Panc1 (cell line): ENCODE data around the gene PAK1. TPM values are rescaled to one million over a fixed set of nuclear protein-coding genes. Genes with fewer than 3 reads are reported as not detected.

Source experiments
- ATAC-seq: fragments of 200-7000 bp; cut with Tn5 transposase; 2 replicates; pipeline ENCODE4 v1.9.1; 2020; ENCODE audit warnings: mild to moderate bottlenecking, moderate library complexity
- BruUV-seq: library from RNA; stranded (reverse); fragments of 400-500 nt; replicated peaks from 2 replicates; lab custom pipeline; 2021; lab: Mats Ljungman, UMichigan
- CTCF ChIA-PET: fragments of 300-600 bp; sonication (Branson Sonifier 250); formaldehyde crosslinking; loops from one replicate; lab custom pipeline; 2022; ENCODE audit warnings: antibody characterized with exemption; lab: Charles Lee
- POLR2A ChIA-PET: fragments of 300-600 bp; sonication (Branson Sonifier 250); formaldehyde crosslinking; loops from one replicate; lab custom pipeline; 2022; ENCODE audit warnings: antibody characterized with exemption; lab: Charles Lee
- DNase-seq: peaks from one replicate; pipeline ENCODE4 v3.0.0-alpha.2; 2010; ENCODE audit warnings: low read depth, low spot score
- H3K27ac ChIP-seq: 2 replicates; pipeline ENCODE4 v1.5.1; 2011; ENCODE audit warnings: mild to moderate bottlenecking, low read length, inconsistent platforms
- H3K27me3 ChIP-seq: fragments of 200-500 bp; sonication (Bioruptor generic); 2 replicates; pipeline ENCODE4 v1.6.0; 2014; ENCODE audit warnings: low read length, inconsistent platforms; ENCODE audit not compliant: control insufficient read depth, insufficient read depth
- H3K36me3 ChIP-seq: fragments of 200-500 bp; sonication (Bioruptor generic); 2 replicates; pipeline ENCODE4 v1.5.1; 2014; ENCODE audit warnings: inconsistent platforms, mild to moderate bottlenecking, low read length, moderate library complexity; ENCODE audit not compliant: control insufficient read depth, insufficient read depth
- H3K4me1 ChIP-seq: 2 replicates; pipeline ENCODE4 v1.5.1; 2011; ENCODE audit warnings: inconsistent platforms, mild to moderate bottlenecking, low read length, moderate library complexity; ENCODE audit not compliant: control insufficient read depth, insufficient read depth
- H3K4me3 ChIP-seq, 2 experiments: 2 replicates each; pipeline ENCODE4 v1.5.1; 2011 to 2012; ENCODE audit warnings: low read depth in 2 of 2, low read length in 2 of 2, mild to moderate bottlenecking in 2 of 2, inconsistent platforms in 1 of 2, moderate library complexity in 1 of 2
- H3K9me3 ChIP-seq: fragments of 200-500 bp; sonication (Bioruptor generic); 2 replicates; pipeline ENCODE4 v1.5.1; 2014; ENCODE audit warnings: low read depth, mild to moderate bottlenecking, inconsistent platforms, low read length, moderate library complexity; ENCODE audit not compliant: control insufficient read depth, insufficient read depth
- CTCF ChIP-seq: fragments of 450-650 bp; IDR thresholded peaks from 2 replicates; pipeline ENCODE4 v1.5.1; 2017; ENCODE audit warnings: mild to moderate bottlenecking
- POLR2AphosphoS5 ChIP-seq: IDR thresholded peaks from 2 replicates; pipeline ENCODE4 v1.6.1; 2012; ENCODE audit warnings: mild to moderate bottlenecking, low read depth, low read length, moderate library complexity
- REST ChIP-seq, 2 experiments: IDR thresholded peaks; 2 replicates each; pipeline ENCODE4 v1.6.1; 2011 to 2012; ENCODE audit warnings: low read depth in 2 of 2, control low read depth in 1 of 2, low read length in 1 of 2, mild to moderate bottlenecking in 1 of 2, moderate library complexity in 1 of 2; ENCODE audit not compliant: insufficient read depth in 1 of 2
- SIN3A ChIP-seq: IDR thresholded peaks from 2 replicates; pipeline ENCODE4 v1.6.1; 2012; ENCODE audit warnings: low read depth, mild to moderate bottlenecking, low read length, moderate library complexity, borderline replicate concordance; ENCODE audit not compliant: insufficient read depth
- TCF7L2 ChIP-seq: IDR thresholded peaks from 2 replicates; pipeline ENCODE4 v1.6.1; 2011; ENCODE audit warnings: mild to moderate bottlenecking, low read depth, low read length, inconsistent platforms
- in situ Hi-C: cut with HindIII; loops from 2 replicates; pipeline ENCODE4 v1.10.0; 2016; ENCODE audit warnings: low sequenced_read_pairs, low pct_unique_long_range_greater_than_20kb
- intact Hi-C: fragments of 100-400 bp; cut with micrococcal nuclease; formaldehyde crosslinking; loops from one replicate; pipeline ENCODE4 v1.10.0; 2022; ENCODE audit not compliant: unreplicated experiment
- total RNA-seq: library from RNA; stranded (reverse); gene quantifications from one replicate; pipeline ENCODE4 v1.2.1, GENCODE V29; 2021; ENCODE audit not compliant: unreplicated experiment

PAK1 gene
- total RNA-seq, 1 experiment from 2014 or later, result 38.2 TPM

- Histone ChIP-seq H3K36me3 (no peaks in the 10 kb centered on the region), H3K27me3 (no peaks in the 10 kb centered on the region), H3K4me3 (no peak overlapping the region), H3K9me3 (no peaks in the 10 kb centered on the region), H3K4me1 (no peaks in the 10 kb centered on the region), H3K27ac (no peak overlapping the region)
- in situ Hi-C loops, result no loop called here
- ChIA-PET CTCF (interaction anchor here (0.6 kb wide), 1 partner anchor 225 kb away, joined by 3 read pairs; no protein-coding TSS in a partner anchor), POLR2A (no interaction called here)
- no peak for DNase-seq
- TF ChIP-seq POLR2AphosphoS5, result no peak
- 0 out of 2 replicates have a peak, but pooled peaks have one; percentile 6 for TF ChIP-seq CTCF
- no peak for TF ChIP-seq REST (IDR thresholded peaks at IDR 0.05; ENCODE audit: insufficient read depth in 1 of 2, low read depth in 2 of 2, low read length in 1 of 2)
- TF ChIP-seq TCF7L2, result no peak
- no peak for TF ChIP-seq SIN3A
- ATAC-seq, result no peak
- intact Hi-C loops, result no loop called here
- BruUV-seq, result no TSS peak
Measured at GRCh38 chr11:77379253-77379652, 94.6 kb downstream of the PAK1 start.

GRCh38 chr11:77377734-77378133 lies 96.2 kb downstream of the PAK1 start:
- ChIA-PET CTCF (no interaction called here), POLR2A (no interaction called here)
- no TSS peak for BruUV-seq
- intact Hi-C loops (no loop called here), in situ Hi-C loops (no loop called here)
- Histone ChIP-seq H3K4me3 (no peak overlapping the region), H3K9me3 (no peaks in the 10 kb centered on the region), H3K27me3 (no peaks in the 10 kb centered on the region), H3K27ac (no peak overlapping the region), H3K4me1 (no peaks in the 10 kb centered on the region), H3K36me3 (no peaks in the 10 kb centered on the region)
- no peak for DNase-seq
- no peak for TF ChIP-seq POLR2AphosphoS5
- no peak for TF ChIP-seq REST (IDR thresholded peaks at IDR 0.05; ENCODE audit: insufficient read depth in 1 of 2, low read depth in 2 of 2, low read length in 1 of 2)
- TF ChIP-seq SIN3A, result no peak
- no peak for TF ChIP-seq CTCF
- no peak for TF ChIP-seq TCF7L2
- no peak for ATAC-seq
